Thyroid gland (tissue), 4 donors: ENCODE data around the gene ZNF835.

Source experiments
- CTCF ChIP-seq, 6 experiments: fragments of 200-600 bp in 3 of 6; fragments of 450-650 bp in 3 of 6; sonication (generic) in 3 of 6; IDR thresholded peaks; one replicate each; pipeline ENCODE4 v1.5.1; 2016 to 2019; ENCODE audit warnings: antibody characterized with exemption in 6 of 6, mild to moderate bottlenecking in 2 of 6, inconsistent platforms in 1 of 6, moderate library complexity in 1 of 6
- POLR2A ChIP-seq, 2 donors: fragments of 450-650 bp; IDR thresholded peaks; one replicate each; pipeline ENCODE4 v1.6.1; 2017; ENCODE audit warnings: antibody characterized with exemption in 2 of 2, mild to moderate bottlenecking in 2 of 2, moderate library complexity in 1 of 2

GRCh38 chr19:56622374-56622773 lies 49.2 kb downstream of the ZNF835 start:
- TF ChIP-seq POLR2A (IDR thresholded peaks at IDR 0.05) (no peak), CTCF (IDR thresholded peaks at IDR 0.05) (no peak)
